Sigmoid colon (tissue), 7 donors: ENCODE data around the gene STXBP2. TPM values are rescaled to one million over a fixed set of nuclear protein-coding genes. Genes with fewer than 3 reads are reported as not detected.

Experiments
- DNase-seq: peaks from one replicate; pipeline ENCODE4 v3.0.0-alpha.2; 2019
- H3K27ac ChIP-seq, 4 donors: fragments of 200-600 bp; sonication (generic); one replicate each; pipeline ENCODE4 v1.5.1; 2016 to 2019; ENCODE audit warnings: mild to moderate bottlenecking in 1 of 4
- H3K27me3 ChIP-seq, 3 donors: fragments of 200-600 bp; sonication (generic); one replicate each; pipeline ENCODE4 v1.5.1; 2019; ENCODE audit warnings: mild to moderate bottlenecking in 1 of 3
- H3K36me3 ChIP-seq, 4 donors: fragments of 200-600 bp; sonication (generic); one replicate each; pipeline ENCODE4 v1.5.1; 2016 to 2019
- H3K4me1 ChIP-seq, 4 donors: fragments of 200-600 bp; sonication (generic); one replicate each; pipeline ENCODE4 v1.5.1; 2017 to 2019
- H3K4me3 ChIP-seq, 4 donors: fragments of 200-600 bp; sonication (generic); one replicate each; pipeline ENCODE4 v1.5.1; 2017 to 2019; ENCODE audit warnings: mild to moderate bottlenecking in 2 of 4, moderate library complexity in 1 of 4
- H3K9me3 ChIP-seq, 4 donors: fragments of 200-600 bp in 3 of 4; sonication (generic) in 3 of 4; one replicate each; pipeline versions ENCODE4 v1.5.1 to v1.6.1; 2013 to 2019
- CTCF ChIP-seq, 4 experiments: fragments of 450-650 bp in 3 of 4; fragments of 200-600 bp in 1 of 4; IDR thresholded peaks; one replicate each; pipeline ENCODE4 v1.5.1; 2016 to 2019; ENCODE audit warnings: antibody characterized with exemption in 4 of 4, mild to moderate bottlenecking in 3 of 4, moderate library complexity in 2 of 4
- EP300 ChIP-seq, 4 donors: sonication (generic); formaldehyde crosslinking; IDR thresholded peaks; one replicate each; pipeline ENCODE4 v1.6.1; 2017; ENCODE audit warnings: antibody characterized with exemption in 4 of 4
- POLR2A ChIP-seq, 2 donors: fragments of 450-650 bp; IDR thresholded peaks; one replicate each; pipeline ENCODE4 v1.6.1; 2016; ENCODE audit warnings: antibody characterized with exemption in 2 of 2, mild to moderate bottlenecking in 2 of 2, moderate library complexity in 2 of 2
- POLR2AphosphoS5 ChIP-seq, 4 donors: sonication (generic); formaldehyde crosslinking; IDR thresholded peaks; one replicate each; pipeline ENCODE4 v1.6.1; 2017; ENCODE audit warnings: antibody characterized with exemption in 4 of 4
- WGBS, 2 donors: extraction: QIAGEN DNeasy Blood & Tissue Kit; methylation state at CpG; one replicate each; pipeline ENCODE4 v1.1.7; 2013; 5-methylcytosine and 5-hydroxymethylcytosine counted together
- intact Hi-C: fragments of 100-400 bp; cut with DNase I; formaldehyde crosslinking; loops from one replicate; pipeline ENCODE4 v1.15.1; 2023
- polyA plus RNA-seq, 3 donors: library from polyadenylated mRNA; stranded (reverse); fragments of 200-250 nt; gene quantifications; one replicate each; pipeline ENCODE4 v1.2.3, GENCODE V29; 2013
- total RNA-seq, 4 donors: library from RNA; depleted of rRNA; stranded (reverse); fragments of >200 nt; gene quantifications; one replicate each; pipeline ENCODE4 v1.1.0, GENCODE V29; 2016
- donor health status: healthy with polysubstance abuse.
- donor health status: Bipolar disorder and iron deficiency.
- donor health status: healthy.

STXBP2 gene
- total and polyA plus RNA-seq, 7 donors, result 5.9 to 163 (median 9.3) TPM

GRCh38 chr19:7606289-7606688, 30.6 kb upstream of the STXBP2 start:
- H3K27ac ChIP-seq, result no peak overlapping the region
- WGBS, 2 donors, result 91% methylated on average over 17 of the region's 17 CpGs
- no peak for DNase-seq
- intact Hi-C loops, result no loop called here
- no peaks in the 10 kb centered on the region for H3K4me1 ChIP-seq
- peaks cover 0 to 43% (median 18%) of the 10 kb centered on the region in 3 donors for H3K27me3 ChIP-seq
- no peak overlapping the region for H3K4me3 ChIP-seq
- H3K9me3 ChIP-seq, result no peaks in the 10 kb centered on the region
- TF ChIP-seq EP300 (IDR thresholded peaks at IDR 0.05), result no peak
- no peak for TF ChIP-seq POLR2A (IDR thresholded peaks at IDR 0.05)
- TF ChIP-seq CTCF (IDR thresholded peaks at IDR 0.05), result no peak
- TF ChIP-seq POLR2AphosphoS5 (IDR thresholded peaks at IDR 0.05), result no peak
- H3K36me3 ChIP-seq, result no peaks in the 10 kb centered on the region

GRCh38 chr19:7607212-7607873, 29.6 kb upstream of the STXBP2 start:
- TF ChIP-seq CTCF (IDR thresholded peaks at IDR 0.05) (no peak), POLR2A (IDR thresholded peaks at IDR 0.05) (no peak), POLR2AphosphoS5 (IDR thresholded peaks at IDR 0.05) (no peak), EP300 (IDR thresholded peaks at IDR 0.05) (no peak)
- DNase-seq, result no peak
- H3K9me3 ChIP-seq, result no peaks in the 10 kb centered on the region
- H3K27me3 ChIP-seq, result peaks cover 0 to 32% (median 18%) of the 10 kb centered on the region in 3 donors
- H3K4me3 ChIP-seq, result no peak overlapping the region
- H3K27ac ChIP-seq, result no peak overlapping the region
- WGBS, 2 donors, result 75 to 88% methylated on average over 10 of the region's 10 CpGs
- no peaks in the 10 kb centered on the region for H3K36me3 ChIP-seq
- no peaks in the 10 kb centered on the region for H3K4me1 ChIP-seq
- intact Hi-C loops, result no loop called here

- H3K4me3 ChIP-seq, result no peak overlapping the region
- TF ChIP-seq POLR2AphosphoS5 (IDR thresholded peaks at IDR 0.05), result no peak
- no peak for TF ChIP-seq EP300 (IDR thresholded peaks at IDR 0.05)
- TF ChIP-seq POLR2A (IDR thresholded peaks at IDR 0.05), result no peak
- H3K4me1 ChIP-seq, result no peaks in the 10 kb centered on the region
- no peak for DNase-seq
- H3K27ac ChIP-seq, result no peak overlapping the region
- peaks cover 0 to 26% (median 18%) of the 10 kb centered on the region in 3 donors for H3K27me3 ChIP-seq
- 92 to 95% methylated on average over 25 of the region's 25 CpGs for WGBS, 2 donors
- no peaks in the 10 kb centered on the region for H3K36me3 ChIP-seq
- intact Hi-C loops, result no loop called here
- no peaks in the 10 kb centered on the region for H3K9me3 ChIP-seq
Measured at GRCh38 chr19:7607874-7608560, 28.9 kb upstream of the STXBP2 start.

GRCh38 chr19:7610491-7611240, 26.2 kb upstream of the STXBP2 start:
- no peaks in the 10 kb centered on the region for H3K36me3 ChIP-seq
- no peak overlapping the region for H3K4me3 ChIP-seq
- peaks cover 0 to 4% (median 3%) of the 10 kb centered on the region in 3 donors for H3K27me3 ChIP-seq
- no peaks in the 10 kb centered on the region for H3K4me1 ChIP-seq
- no peak overlapping the region for H3K27ac ChIP-seq
- DNase-seq, result no peak
- H3K9me3 ChIP-seq, result no peaks in the 10 kb centered on the region
- intact Hi-C loops, result no loop called here
- 86 to 92% methylated on average over 31 of the region's 31 CpGs for WGBS, 2 donors
- TF ChIP-seq EP300 (IDR thresholded peaks at IDR 0.05) (no peak), POLR2A (IDR thresholded peaks at IDR 0.05) (no peak), CTCF (IDR thresholded peaks at IDR 0.05) (no peak), POLR2AphosphoS5 (IDR thresholded peaks at IDR 0.05) (no peak)
